SK-N-SH treated with all-trans-retinoic acid at 6 μM for 48 hours (cell line): Measurements from ENCODE around the gene MPP3.

Source experiments
- ATAC-seq: fragments of 200-7000 bp; cut with Tn5 transposase; 3 replicates; pipeline ENCODE4 v1.9.1; 2020; ENCODE audit warnings: mild to moderate bottlenecking, moderate library complexity
- GLIS3 ChIP-seq: fragments of 250-450 bp; sonication (Bioruptor Pico); IDR thresholded peaks from 2 replicates; pipeline ENCODE4 v1.5.0; 2020; ENCODE audit warnings: mild to moderate bottlenecking, moderate library complexity
- ISL1 ChIP-seq: fragments of 250-450 bp; sonication (Bioruptor Pico); IDR thresholded peaks from 2 replicates; pipeline ENCODE4 v2.1.2; 2022; ENCODE audit warnings: mild to moderate bottlenecking, moderate library complexity
- OSR1 ChIP-seq: fragments of 250-450 bp; sonication (Bioruptor Pico); IDR thresholded peaks from 2 replicates; pipeline ENCODE4 v1.8.0; 2022; ENCODE audit warnings: moderate library complexity, mild to moderate bottlenecking, inconsistent platforms
- PPARA ChIP-seq: fragments of 250-450 bp; sonication (Bioruptor Pico); IDR thresholded peaks from 2 replicates; pipeline ENCODE4 v1.5.0; 2020; ENCODE audit warnings: mild to moderate bottlenecking, borderline replicate concordance
- RARB ChIP-seq: fragments of 250-450 bp; sonication (Bioruptor Pico); IDR thresholded peaks from 2 replicates; pipeline ENCODE4 v1.8.0; 2021; ENCODE audit warnings: mild to moderate bottlenecking, moderate library complexity
- TOX ChIP-seq: fragments of 250-450 bp; sonication (Bioruptor Pico); IDR thresholded peaks from 2 replicates; pipeline ENCODE4 v1.8.0; 2021; ENCODE audit warnings: mild to moderate bottlenecking, moderate library complexity, borderline replicate concordance
- ZFP3 ChIP-seq: fragments of 250-450 bp; sonication (Bioruptor Pico); IDR thresholded peaks from 2 replicates; pipeline ENCODE4 v1.5.0; 2020; ENCODE audit warnings: mild to moderate bottlenecking, moderate library complexity
- ZFP30 ChIP-seq: fragments of 450-650 bp; formaldehyde crosslinking; IDR thresholded peaks from 2 replicates; pipeline ENCODE4 v1.5.0; 2022; ENCODE audit warnings: mild to moderate bottlenecking, moderate library complexity
- ZNF565 ChIP-seq: fragments of 450-650 bp; formaldehyde crosslinking; conservative IDR thresholded peaks from 2 replicates; pipeline ENCODE4 v1.5.0; 2020; ENCODE audit warnings: low read depth, mild to moderate bottlenecking, moderate library complexity
- TF ChIP-seq, protein P1 (sequence below): fragments of 250-450 bp; sonication (Bioruptor Pico); IDR thresholded peaks from 2 replicates; pipeline ENCODE4 v1.5.0; 2020; ENCODE audit warnings: mild to moderate bottlenecking, moderate library complexity
- TF ChIP-seq, protein P2 (sequence below): fragments of 250-450 bp; sonication (Bioruptor Pico); IDR thresholded peaks from 2 replicates; pipeline ENCODE4 v1.8.0; 2021; ENCODE audit warnings: low read depth, mild to moderate bottlenecking, moderate library complexity, borderline replicate concordance
- TF ChIP-seq, protein P3 (sequence below): fragments of 250-450 bp; sonication (Bioruptor Pico); IDR thresholded peaks from 2 replicates; pipeline ENCODE4 v1.8.0; 2020; ENCODE audit warnings: mild to moderate bottlenecking, moderate library complexity, borderline replicate concordance
- TF ChIP-seq, protein P4 (sequence below): fragments of 250-450 bp; sonication (Bioruptor Pico); IDR thresholded peaks from 2 replicates; pipeline ENCODE4 v1.5.1; 2020; ENCODE audit warnings: low read depth, mild to moderate bottlenecking, moderate library complexity

MPP3 gene

DNA sequence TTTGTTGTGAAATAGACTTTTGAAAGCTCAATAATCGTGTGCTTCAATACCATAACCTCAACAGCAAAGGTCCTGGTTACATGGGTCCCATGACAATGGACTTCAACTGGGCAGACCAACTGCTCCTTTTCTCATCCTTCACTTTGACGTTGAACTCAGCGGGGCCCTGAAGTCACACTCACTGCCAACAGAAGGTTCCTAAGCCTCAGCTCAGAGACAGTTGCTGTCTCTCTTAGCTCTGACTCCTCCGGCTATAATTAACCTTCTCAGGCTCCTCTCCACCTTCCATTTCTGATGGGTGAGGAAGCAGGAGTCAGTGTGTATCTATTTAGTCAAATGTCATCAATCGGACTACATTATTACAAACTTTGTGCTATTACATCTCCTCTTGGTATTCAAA lies 23.8 kb downstream of the MPP3 start:
- no peak for ATAC-seq
- no peak for TF ChIP-seq ZNF565

- no peak for ATAC-seq
- TF ChIP-seq, protein P1, sequence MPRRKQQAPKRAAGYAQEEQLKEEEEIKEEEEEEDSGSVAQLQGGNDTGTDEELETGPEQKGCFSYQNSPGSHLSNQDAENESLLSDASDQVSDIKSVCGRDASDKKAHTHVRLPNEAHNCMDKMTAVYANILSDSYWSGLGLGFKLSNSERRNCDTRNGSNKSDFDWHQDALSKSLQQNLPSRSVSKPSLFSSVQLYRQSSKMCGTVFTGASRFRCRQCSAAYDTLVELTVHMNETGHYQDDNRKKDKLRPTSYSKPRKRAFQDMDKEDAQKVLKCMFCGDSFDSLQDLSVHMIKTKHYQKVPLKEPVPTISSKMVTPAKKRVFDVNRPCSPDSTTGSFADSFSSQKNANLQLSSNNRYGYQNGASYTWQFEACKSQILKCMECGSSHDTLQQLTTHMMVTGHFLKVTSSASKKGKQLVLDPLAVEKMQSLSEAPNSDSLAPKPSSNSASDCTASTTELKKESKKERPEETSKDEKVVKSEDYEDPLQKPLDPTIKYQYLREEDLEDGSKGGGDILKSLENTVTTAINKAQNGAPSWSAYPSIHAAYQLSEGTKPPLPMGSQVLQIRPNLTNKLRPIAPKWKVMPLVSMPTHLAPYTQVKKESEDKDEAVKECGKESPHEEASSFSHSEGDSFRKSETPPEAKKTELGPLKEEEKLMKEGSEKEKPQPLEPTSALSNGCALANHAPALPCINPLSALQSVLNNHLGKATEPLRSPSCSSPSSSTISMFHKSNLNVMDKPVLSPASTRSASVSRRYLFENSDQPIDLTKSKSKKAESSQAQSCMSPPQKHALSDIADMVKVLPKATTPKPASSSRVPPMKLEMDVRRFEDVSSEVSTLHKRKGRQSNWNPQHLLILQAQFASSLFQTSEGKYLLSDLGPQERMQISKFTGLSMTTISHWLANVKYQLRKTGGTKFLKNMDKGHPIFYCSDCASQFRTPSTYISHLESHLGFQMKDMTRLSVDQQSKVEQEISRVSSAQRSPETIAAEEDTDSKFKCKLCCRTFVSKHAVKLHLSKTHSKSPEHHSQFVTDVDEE (CRISPR knock-in tag) = no peak
- TF ChIP-seq ZFP3 (CRISPR knock-in tag) (no peak), ISL1 (CRISPR knock-in tag) (no peak), ZFP30 (CRISPR knock-in tag) (no peak)
- TF ChIP-seq, protein P2, sequence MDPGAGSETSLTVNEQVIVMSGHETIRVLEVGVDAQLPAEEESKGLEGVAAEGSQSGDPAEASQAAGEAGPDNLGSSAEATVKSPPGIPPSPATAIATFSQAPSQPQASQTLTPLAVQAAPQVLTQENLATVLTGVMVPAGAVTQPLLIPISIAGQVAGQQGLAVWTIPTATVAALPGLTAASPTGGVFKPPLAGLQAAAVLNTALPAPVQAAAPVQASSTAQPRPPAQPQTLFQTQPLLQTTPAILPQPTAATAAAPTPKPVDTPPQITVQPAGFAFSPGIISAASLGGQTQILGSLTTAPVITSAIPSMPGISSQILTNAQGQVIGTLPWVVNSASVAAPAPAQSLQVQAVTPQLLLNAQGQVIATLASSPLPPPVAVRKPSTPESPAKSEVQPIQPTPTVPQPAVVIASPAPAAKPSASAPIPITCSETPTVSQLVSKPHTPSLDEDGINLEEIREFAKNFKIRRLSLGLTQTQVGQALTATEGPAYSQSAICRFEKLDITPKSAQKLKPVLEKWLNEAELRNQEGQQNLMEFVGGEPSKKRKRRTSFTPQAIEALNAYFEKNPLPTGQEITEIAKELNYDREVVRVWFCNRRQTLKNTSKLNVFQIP (CRISPR knock-in tag) = no peak
- TF ChIP-seq, protein P3, sequence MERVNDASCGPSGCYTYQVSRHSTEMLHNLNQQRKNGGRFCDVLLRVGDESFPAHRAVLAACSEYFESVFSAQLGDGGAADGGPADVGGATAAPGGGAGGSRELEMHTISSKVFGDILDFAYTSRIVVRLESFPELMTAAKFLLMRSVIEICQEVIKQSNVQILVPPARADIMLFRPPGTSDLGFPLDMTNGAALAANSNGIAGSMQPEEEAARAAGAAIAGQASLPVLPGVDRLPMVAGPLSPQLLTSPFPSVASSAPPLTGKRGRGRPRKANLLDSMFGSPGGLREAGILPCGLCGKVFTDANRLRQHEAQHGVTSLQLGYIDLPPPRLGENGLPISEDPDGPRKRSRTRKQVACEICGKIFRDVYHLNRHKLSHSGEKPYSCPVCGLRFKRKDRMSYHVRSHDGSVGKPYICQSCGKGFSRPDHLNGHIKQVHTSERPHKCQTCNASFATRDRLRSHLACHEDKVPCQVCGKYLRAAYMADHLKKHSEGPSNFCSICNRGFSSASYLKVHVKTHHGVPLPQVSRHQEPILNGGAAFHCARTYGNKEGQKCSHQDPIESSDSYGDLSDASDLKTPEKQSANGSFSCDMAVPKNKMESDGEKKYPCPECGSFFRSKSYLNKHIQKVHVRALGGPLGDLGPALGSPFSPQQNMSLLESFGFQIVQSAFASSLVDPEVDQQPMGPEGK (CRISPR knock-in tag) = no peak
Measured at GRCh38 chr17:43808076-43808475, 24.9 kb downstream of the MPP3 start.

DNA sequence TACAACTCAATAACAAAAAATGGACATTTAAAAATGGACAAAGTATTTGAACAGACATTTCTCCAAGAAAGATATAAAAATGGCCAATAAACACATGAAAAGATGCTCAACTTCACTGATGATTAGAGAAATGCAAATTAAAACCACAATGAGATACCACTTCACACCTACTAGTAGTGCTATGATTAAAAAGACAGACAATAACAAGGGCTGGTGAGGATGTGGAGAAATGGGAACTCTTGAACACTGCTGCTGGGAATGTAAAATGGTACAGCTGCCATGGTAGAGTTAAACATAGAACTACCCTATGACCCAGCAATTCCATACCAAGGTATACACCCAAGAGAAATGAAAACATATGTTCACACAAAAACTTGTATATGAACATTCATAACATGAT lies 27.8 kb downstream of the MPP3 start:
- TF ChIP-seq TOX (no peak), ISL1 (CRISPR knock-in tag) (no peak), ZFP30 (CRISPR knock-in tag) (no peak), PPARA (no peak), GLIS3 (CRISPR knock-in tag) (no peak), OSR1 (CRISPR knock-in tag) (no peak)
- TF ChIP-seq, protein P4, sequence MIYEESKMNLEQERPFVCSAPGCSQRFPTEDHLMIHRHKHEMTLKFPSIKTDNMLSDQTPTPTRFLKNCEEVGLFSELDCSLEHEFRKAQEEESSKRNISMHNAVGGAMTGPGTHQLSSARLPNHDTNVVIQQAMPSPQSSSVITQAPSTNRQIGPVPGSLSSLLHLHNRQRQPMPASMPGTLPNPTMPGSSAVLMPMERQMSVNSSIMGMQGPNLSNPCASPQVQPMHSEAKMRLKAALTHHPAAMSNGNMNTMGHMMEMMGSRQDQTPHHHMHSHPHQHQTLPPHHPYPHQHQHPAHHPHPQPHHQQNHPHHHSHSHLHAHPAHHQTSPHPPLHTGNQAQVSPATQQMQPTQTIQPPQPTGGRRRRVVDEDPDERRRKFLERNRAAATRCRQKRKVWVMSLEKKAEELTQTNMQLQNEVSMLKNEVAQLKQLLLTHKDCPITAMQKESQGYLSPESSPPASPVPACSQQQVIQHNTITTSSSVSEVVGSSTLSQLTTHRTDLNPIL = no peak
- TF ChIP-seq, protein P2 (CRISPR knock-in tag) = no peak
- TF ChIP-seq, protein P1 (CRISPR knock-in tag) = no peak
- ATAC-seq = no peak

DNA sequence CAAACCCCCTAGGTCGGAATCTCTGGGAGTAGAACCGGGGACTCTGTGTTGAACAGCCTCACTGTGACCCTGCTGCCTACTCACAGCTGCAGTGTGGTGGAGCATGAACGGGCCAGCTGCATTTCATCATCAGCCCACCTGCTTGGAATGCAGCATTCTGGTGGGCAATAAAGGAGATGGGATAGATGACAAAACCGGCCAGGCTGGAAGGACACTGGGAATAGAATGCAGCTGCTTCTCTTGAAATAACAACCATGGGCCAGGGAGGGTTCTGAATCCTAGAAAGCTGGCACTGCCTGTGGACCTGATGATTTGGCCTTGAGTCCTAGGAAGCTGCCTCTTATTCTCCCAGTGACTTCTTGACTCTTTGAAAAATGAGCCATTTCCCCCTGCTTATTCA lies 29.2 kb downstream of the MPP3 start:
- ATAC-seq = no peak
- TF ChIP-seq ISL1 (CRISPR knock-in tag) = no peak
- no peak for TF ChIP-seq RARB (CRISPR knock-in tag)
- TF ChIP-seq, protein P4 = no peak
- TF ChIP-seq, protein P2 (CRISPR knock-in tag) = no peak
